Central memory CD8-positive, alpha-beta T cell (primary cell): ENCODE results near the gene VSNL1.

Experiments used
- ATAC-seq: fragments of 150-1000 bp; cut with Tn5 transposase; replicated peaks from 2 replicates; pipeline ENCODE4 v1.10.0; 2022; ENCODE audit warnings: mild to moderate bottlenecking, moderate FRiP score, moderate number of reproducible peaks; ENCODE audit not compliant: poor library complexity, severe bottlenecking; ENCODE audit errors: extremely low read depth
- DNase-seq, 2 donors: peaks; one replicate each; pipeline ENCODE4 v3.0.0; 2021; ENCODE audit warnings: low spot score in 2 of 2
- H3K27ac Mint-ChIP-seq: one replicate; pipeline ENCODE4 v1.8.0; 2022; ENCODE audit warnings: low read depth, mild to moderate bottlenecking, moderate library complexity, mixed read lengths
- H3K27me3 Mint-ChIP-seq: one replicate; pipeline ENCODE4 v1.8.0; 2022; ENCODE audit warnings: mixed read lengths
- H3K36me3 Mint-ChIP-seq: one replicate; pipeline ENCODE4 v1.8.0; 2022; ENCODE audit warnings: mild to moderate bottlenecking, moderate library complexity, mixed read lengths; ENCODE audit not compliant: insufficient read depth
- H3K4me1 Mint-ChIP-seq: one replicate; pipeline ENCODE4 v1.8.0; 2022; ENCODE audit warnings: mixed read lengths
- H3K4me3 Mint-ChIP-seq: one replicate; pipeline ENCODE4 v1.8.0; 2022; ENCODE audit warnings: mild to moderate bottlenecking, moderate library complexity, mixed read lengths
- H3K9me3 Mint-ChIP-seq: one replicate; pipeline ENCODE4 v1.8.0; 2022; ENCODE audit warnings: mixed read lengths

Gene VSNL1

GRCh38 chr2:17610521-17610920 is 70.0 kb downstream of the VSNL1 start:
- DNase-seq (no peak), ATAC-seq (no peak)
- Mint-ChIP-seq H3K4me1 (no peaks in the 10 kb centered on the region), H3K27me3 (peaks cover 25% of the 10 kb centered on the region), H3K9me3 (no peaks in the 10 kb centered on the region), H3K27ac (no peak overlapping the region), H3K4me3 (no peak overlapping the region), H3K36me3 (peaks cover 2% of the 10 kb centered on the region)

DNA sequence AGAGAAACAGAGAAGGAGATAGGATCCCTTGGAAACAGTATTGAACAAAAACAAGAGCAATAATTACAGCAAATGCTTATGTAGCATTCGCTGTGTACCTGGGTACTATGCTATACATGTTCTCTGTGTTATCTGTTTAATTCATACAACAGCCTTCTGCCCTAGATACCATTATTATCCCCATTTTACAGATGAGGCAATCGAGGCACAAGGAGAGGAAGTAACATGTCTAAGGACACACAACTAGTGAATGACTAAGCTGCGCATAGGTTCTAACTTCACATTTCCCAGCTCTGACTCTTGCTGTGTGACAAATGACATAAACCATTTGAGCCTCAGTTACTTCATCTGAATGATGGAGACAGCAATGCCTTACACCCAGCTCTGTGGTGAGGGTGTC is 70.5 kb downstream of the VSNL1 start:
- Mint-ChIP-seq H3K4me1 (no peaks in the 10 kb centered on the region), H3K4me3 (no peak overlapping the region), H3K27ac (no peak overlapping the region), H3K9me3 (no peaks in the 10 kb centered on the region), H3K27me3 (peaks cover 23% of the 10 kb centered on the region), H3K36me3 (peaks cover 2% of the 10 kb centered on the region)
- ATAC-seq (no peak), DNase-seq (no peak)

GRCh38 chr2:17614174-17614930 is 73.9 kb downstream of the VSNL1 start:
- Mint-ChIP-seq H3K4me1 (no peaks in the 10 kb centered on the region), H3K9me3 (no peaks in the 10 kb centered on the region), H3K27me3 (peaks cover 28% of the 10 kb centered on the region), H3K36me3 (peaks cover 2% of the 10 kb centered on the region), H3K4me3 (no peak overlapping the region), H3K27ac (no peak overlapping the region)
- DNase-seq (no peak), ATAC-seq (no peak)

DNA sequence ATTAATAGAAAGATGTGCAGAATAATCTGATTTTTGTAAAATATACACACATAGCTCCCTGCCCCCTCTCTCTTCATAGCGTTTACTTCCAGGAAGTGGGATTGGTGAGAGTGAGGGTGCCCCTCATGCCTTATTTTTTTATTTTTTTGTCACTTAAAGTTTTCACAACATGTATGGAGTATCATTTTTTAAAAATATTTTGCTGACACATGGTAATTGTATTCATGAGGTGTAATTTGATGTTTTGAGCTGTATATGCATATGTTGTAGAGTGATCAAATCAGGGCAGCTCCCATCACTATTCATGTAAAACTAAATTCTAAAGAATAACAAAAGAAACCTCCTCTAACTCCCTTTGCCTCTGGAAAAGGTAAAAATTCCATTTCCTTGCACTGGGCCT is 74.7 kb downstream of the VSNL1 start:
- no peak for DNase-seq
- ATAC-seq: no peak
- Mint-ChIP-seq H3K27me3 (peaks cover 36% of the 10 kb centered on the region), H3K4me1 (no peaks in the 10 kb centered on the region), H3K27ac (no peak overlapping the region), H3K4me3 (no peak overlapping the region), H3K36me3 (peaks cover 2% of the 10 kb centered on the region), H3K9me3 (no peaks in the 10 kb centered on the region)

- Mint-ChIP-seq H3K27ac (no peak overlapping the region), H3K4me3 (no peak overlapping the region)
Observed at GRCh38 chr2:17615728-17616351, 75.3 kb downstream of the VSNL1 start.

GRCh38 chr2:17616405-17616804 is 75.9 kb downstream of the VSNL1 start:
- peaks cover 48% of the 10 kb centered on the region for H3K27me3 Mint-ChIP-seq
- ATAC-seq: no peak
- no peak overlapping the region for H3K4me3 Mint-ChIP-seq
- no peak for DNase-seq
- no peak overlapping the region for H3K27ac Mint-ChIP-seq
- no peaks in the 10 kb centered on the region for H3K4me1 Mint-ChIP-seq
- peaks cover 2% of the 10 kb centered on the region for H3K36me3 Mint-ChIP-seq
- H3K9me3 Mint-ChIP-seq: no peaks in the 10 kb centered on the region

More at GRCh38 chr2:17615728-17616351, 75.3 kb downstream of the VSNL1 start:
- Mint-ChIP-seq H3K4me1 (no peaks in the 10 kb centered on the region), H3K36me3 (peaks cover 2% of the 10 kb centered on the region), H3K27me3 (peaks cover 42% of the 10 kb centered on the region), H3K9me3 (no peaks in the 10 kb centered on the region)
- DNase-seq: no peak
- ATAC-seq: no peak

GRCh38 chr2:17617516-17617915 is 77.0 kb downstream of the VSNL1 start:
- H3K36me3 Mint-ChIP-seq: peaks cover 2% of the 10 kb centered on the region
- no peaks in the 10 kb centered on the region for H3K4me1 Mint-ChIP-seq
- H3K27ac Mint-ChIP-seq: no peak overlapping the region
- H3K4me3 Mint-ChIP-seq: no peak overlapping the region
- no peaks in the 10 kb centered on the region for H3K9me3 Mint-ChIP-seq
- ATAC-seq (no peak), DNase-seq (no peak)
- peaks cover 59% of the 10 kb centered on the region for H3K27me3 Mint-ChIP-seq

GRCh38 chr2:17617955-17618354 is 77.5 kb downstream of the VSNL1 start:
- Mint-ChIP-seq H3K9me3 (no peaks in the 10 kb centered on the region), H3K36me3 (peaks cover 2% of the 10 kb centered on the region), H3K4me3 (no peak overlapping the region), H3K27me3 (peaks cover 63% of the 10 kb centered on the region), H3K4me1 (no peaks in the 10 kb centered on the region), H3K27ac (no peak overlapping the region)
- DNase-seq: no peak
- ATAC-seq: no peak

DNA sequence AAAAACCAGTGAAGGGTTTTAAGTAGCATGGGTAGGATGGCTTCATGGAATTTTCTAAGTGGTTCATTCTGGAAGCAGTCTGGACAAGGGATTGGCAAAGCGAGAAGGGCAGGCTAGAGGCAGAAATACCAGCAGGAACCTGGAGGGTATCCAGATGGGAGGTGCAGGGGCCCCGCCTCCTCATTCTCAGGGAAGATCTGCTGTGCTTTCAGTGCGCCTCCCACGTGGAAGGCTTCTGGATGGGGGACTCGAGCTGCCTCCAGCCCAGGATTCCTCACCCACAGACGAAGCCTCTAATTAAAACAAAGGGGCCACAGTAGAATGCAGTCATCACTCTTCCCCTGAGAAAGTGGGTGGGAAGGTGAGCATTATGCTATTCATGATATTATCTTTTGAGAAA is 79.8 kb downstream of the VSNL1 start:
- H3K27ac Mint-ChIP-seq: no peak overlapping the region
- no peaks in the 10 kb centered on the region for H3K9me3 Mint-ChIP-seq
- no peak overlapping the region for H3K4me3 Mint-ChIP-seq
- DNase-seq (no peak), ATAC-seq (no peak)
- H3K4me1 Mint-ChIP-seq: no peaks in the 10 kb centered on the region
- peaks cover 41% of the 10 kb centered on the region for H3K27me3 Mint-ChIP-seq
- no peaks in the 10 kb centered on the region for H3K36me3 Mint-ChIP-seq

GRCh38 chr2:17620841-17621240 is 80.3 kb downstream of the VSNL1 start:
- no peak for ATAC-seq
- Mint-ChIP-seq H3K4me3 (no peak overlapping the region), H3K36me3 (no peaks in the 10 kb centered on the region), H3K4me1 (no peaks in the 10 kb centered on the region), H3K27me3 (peaks cover 40% of the 10 kb centered on the region), H3K9me3 (no peaks in the 10 kb centered on the region), H3K27ac (no peak overlapping the region)
- no peak for DNase-seq

DNA sequence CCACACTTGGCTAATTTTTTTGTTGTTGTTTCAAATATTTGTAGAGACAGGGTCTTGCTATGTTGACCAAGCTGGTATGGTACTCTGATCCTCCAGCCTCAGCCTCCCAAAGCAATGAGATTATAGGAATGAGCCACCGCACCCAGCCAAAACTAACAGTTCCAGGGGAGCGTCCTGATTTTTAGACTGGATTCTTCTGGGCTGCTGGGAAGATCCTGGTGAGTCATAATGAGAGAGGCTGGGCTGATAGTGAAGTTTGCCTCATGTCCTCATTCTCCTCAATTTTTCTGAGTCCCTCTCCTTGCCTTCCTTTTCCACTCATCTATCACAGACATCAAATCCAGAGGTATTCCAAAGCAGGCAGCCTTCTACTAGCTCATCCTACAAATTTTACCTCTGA is 81.3 kb downstream of the VSNL1 start:
- DNase-seq (no peak), ATAC-seq (no peak)
- Mint-ChIP-seq H3K4me3 (no peak overlapping the region), H3K9me3 (no peaks in the 10 kb centered on the region), H3K27me3 (peaks cover 40% of the 10 kb centered on the region), H3K4me1 (no peaks in the 10 kb centered on the region), H3K27ac (no peak overlapping the region), H3K36me3 (no peaks in the 10 kb centered on the region)

- no peaks in the 10 kb centered on the region for H3K36me3 Mint-ChIP-seq
- H3K27me3 Mint-ChIP-seq: peaks cover 25% of the 10 kb centered on the region
- DNase-seq: no peak
- ATAC-seq: no peak
- H3K4me1 Mint-ChIP-seq: no peaks in the 10 kb centered on the region
- H3K4me3 Mint-ChIP-seq: no peak overlapping the region
- no peaks in the 10 kb centered on the region for H3K9me3 Mint-ChIP-seq
- no peak overlapping the region for H3K27ac Mint-ChIP-seq
Observed at GRCh38 chr2:17625446-17625845, 85.0 kb downstream of the VSNL1 start.

GRCh38 chr2:17626986-17627385 is 86.5 kb downstream of the VSNL1 start:
- DNase-seq (no peak), ATAC-seq (no peak)
- Mint-ChIP-seq H3K36me3 (no peaks in the 10 kb centered on the region), H3K4me1 (no peaks in the 10 kb centered on the region), H3K4me3 (no peak overlapping the region), H3K9me3 (no peaks in the 10 kb centered on the region), H3K27ac (no peak overlapping the region), H3K27me3 (peaks cover 9% of the 10 kb centered on the region)
